GM19025 (cell line): ENCODE results near the gene HERC5.
"Not testable (repeated sequence)": the region's sequence is repeated elsewhere in the genome, so short reads cannot be mapped to it uniquely, and the experiment has no call there.

Experiments
- ATAC-seq: cut with Tn5 transposase; IDR thresholded peaks from one replicate; pipeline ENCODE4 v1.9.1; 2021; ENCODE audit warnings: mild to moderate bottlenecking, low read depth, moderate library complexity; ENCODE audit not compliant: unreplicated experiment

HERC5 gene

GRCh38 chr4:88447371-88448095 lies 9.4 kb upstream of the HERC5 start:
- ATAC-seq: no peak

- not testable (repeated sequence) for ATAC-seq
Observed at GRCh38 chr4:88448211-88448765, 8.6 kb upstream of the HERC5 start.

GRCh38 chr4:88448889-88449288 lies 8.0 kb upstream of the HERC5 start:
- no peak for ATAC-seq

DNA sequence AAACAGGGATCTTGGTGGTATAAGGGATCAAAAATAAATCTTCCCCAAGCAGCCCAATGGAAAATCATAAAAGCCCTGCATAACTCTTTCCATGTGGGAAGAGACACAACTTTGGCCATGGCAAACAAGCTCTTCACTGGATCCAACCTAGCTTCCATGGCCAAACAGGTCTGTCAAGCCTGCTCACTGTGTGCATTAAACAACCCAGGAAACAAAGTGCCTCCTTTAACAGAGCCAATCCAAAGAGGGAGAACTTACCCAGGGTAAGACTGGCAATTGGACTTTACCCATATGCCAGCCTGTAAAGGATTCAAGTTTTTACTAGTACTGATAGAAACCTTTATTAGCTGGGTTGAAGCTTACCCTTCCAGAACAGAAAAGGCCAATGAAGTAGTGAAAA lies 7.6 kb upstream of the HERC5 start:
- ATAC-seq: no peak

DNA sequence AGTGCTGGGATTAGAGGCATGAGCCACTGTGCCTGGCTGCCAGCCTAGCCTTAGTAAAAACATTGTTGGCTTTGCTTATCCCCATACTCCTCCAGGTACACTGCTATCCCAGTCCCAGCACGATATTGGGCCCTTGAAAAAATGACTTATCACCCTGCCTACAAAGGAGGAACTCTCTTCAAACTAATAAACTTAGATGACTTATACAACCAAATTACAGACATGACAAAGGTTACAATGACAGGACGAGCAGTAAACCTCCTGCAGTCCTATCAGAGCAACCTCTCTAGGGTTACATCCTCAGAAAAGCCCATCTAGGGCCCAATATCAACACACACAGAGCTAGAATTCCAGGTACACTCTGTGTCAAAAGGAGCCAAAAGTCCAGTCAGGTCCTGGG lies 5.7 kb upstream of the HERC5 start:
- ATAC-seq: no peak

DNA sequence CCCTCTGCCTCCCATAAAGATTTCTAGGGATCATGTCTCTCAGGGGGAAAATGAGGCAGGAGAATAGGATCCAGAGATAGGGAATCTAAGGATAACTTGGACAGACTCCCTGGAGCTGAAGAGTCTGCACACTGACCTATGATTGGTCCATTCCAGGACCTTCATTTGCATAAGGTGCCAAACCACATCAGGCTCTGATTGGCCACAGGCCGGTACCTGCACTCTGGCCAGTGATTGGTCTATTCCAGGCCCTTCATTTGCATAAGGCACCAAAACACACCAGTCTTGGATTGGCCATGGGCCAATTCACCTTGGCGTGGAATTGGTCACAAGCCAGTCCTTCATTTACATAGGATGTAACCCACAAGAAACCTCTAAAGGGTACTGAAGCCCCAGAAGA lies 4.0 kb upstream of the HERC5 start:
- no peak for ATAC-seq

- peak; percentile 34 for ATAC-seq
Observed at GRCh38 chr4:88457307-88458103, 586 bp downstream of the HERC5 start.

- no peak for ATAC-seq
Observed at GRCh38 chr4:88458104-88458740, 1.3 kb downstream of the HERC5 start.

GRCh38 chr4:88465653-88466192 lies 8.8 kb downstream of the HERC5 start:
- no peak for ATAC-seq

DNA sequence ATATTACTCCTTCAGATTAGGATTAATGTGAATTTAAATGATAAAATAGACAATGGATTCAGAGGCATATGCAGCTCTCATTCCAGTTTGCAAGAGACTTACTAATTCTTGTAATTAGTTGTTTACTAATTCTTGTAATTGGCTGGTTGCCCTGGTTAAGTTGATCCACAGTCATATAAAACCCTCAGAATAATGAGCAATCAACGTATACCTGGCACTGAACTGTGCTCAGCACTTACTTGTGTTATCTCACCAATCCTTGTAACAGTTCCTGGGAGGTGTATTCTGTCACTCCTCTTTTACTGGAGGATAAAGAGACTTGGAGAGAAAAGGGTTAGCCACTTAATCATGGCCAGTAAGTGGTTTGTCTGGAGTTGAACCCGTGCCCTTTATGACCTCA lies 10.5 kb downstream of the HERC5 start:
- ATAC-seq: no peak

DNA sequence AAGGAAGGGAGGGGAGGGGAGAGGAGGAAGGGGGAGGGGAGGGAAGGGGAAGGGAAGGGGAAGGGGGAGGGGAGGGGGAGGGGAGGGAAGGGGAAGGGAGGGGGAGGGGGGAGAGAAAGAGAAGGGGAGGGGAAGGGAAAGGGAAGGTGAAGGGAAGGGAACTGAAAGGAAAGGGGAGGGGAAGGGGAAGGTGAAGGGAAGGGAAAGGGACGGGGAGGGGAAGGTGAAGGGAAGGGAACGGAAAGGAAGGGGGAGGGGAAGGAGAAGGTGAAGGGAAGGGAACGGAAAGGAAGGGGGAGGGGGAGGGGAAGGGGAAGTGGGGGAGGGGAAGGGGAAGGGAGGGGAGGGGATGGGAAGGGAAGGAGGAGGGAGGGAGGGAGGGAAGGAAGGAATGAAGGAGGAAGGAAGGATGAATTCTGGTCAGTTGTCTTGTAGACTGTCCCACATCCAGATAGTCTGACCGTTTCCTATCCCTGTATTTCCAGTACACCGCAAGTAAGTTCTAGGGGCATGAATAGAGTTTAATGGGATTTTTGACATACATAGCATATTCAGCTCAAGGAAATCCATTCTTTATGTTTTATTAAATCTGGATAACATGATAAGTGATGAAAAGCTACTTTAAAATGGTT lies 20.4 kb downstream of the HERC5 start:
- ATAC-seq: no peak

DNA sequence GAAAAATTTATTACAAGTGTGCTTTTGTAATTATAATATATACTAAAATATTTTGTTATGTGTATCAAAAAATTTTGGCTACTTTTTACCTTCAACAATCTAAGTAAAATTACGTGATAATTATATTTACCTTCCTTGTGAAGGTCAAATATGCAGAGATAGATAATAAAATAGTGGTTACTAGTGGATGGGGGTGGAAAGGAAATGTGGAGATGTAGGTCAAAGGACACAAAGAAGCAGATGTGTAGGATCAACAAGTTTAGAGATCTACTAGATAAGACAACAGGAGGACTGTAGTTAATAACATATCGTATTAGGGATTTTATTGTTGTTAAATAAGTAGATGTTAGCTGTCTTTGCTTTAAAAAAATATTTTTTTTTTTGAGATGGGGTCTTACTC lies 21.3 kb downstream of the HERC5 start:
- ATAC-seq: no peak

DNA sequence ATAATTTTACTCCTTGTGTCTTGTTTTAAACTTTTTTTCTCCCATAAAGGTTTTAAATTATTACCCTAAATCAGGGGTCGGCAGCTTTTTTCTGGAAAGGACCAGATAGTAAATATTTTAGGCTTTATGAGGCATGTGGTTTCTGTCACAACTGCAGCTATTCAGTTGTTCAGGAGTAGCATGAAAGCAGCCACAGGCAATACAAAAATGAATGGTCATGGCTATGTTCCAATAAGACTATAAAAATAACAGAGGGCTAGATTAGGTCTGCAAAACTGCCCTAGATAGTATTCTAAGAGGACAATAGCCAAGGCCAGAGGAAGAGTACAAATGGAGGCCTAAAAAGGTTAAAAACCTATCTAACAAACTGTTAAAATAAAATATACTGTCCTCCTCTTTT lies 24.6 kb downstream of the HERC5 start:
- ATAC-seq: no peak

- ATAC-seq: no peak
Observed at GRCh38 chr4:88489100-88489761, 32.3 kb downstream of the HERC5 start.

DNA sequence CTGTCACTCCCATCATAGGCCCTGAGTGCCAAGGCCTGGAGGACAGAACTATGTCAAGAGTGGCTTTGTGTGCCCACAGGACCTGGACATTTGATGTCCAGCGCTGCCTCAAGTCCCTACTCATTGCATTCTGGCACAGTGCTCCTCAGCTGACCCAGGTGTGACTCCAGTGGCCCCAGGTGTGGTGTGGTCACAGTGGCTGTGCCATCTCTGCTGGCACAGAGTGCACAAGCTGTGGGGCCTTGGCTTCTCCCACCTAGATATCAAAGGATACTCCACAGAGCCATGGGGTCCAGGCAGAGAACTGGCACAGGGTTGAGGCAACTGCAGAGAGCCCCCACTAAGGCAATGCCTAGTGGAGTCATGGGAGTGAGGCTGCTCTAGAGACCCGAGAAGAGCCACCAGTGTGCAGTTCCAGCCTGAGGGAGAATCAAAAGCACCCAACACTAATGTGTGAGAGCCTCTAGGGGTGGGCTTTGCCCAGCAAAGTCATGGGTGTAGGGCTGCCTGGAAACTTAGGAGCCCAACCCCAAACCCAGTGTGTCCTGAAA lies 41.0 kb downstream of the HERC5 start:
- ATAC-seq: no peak

DNA sequence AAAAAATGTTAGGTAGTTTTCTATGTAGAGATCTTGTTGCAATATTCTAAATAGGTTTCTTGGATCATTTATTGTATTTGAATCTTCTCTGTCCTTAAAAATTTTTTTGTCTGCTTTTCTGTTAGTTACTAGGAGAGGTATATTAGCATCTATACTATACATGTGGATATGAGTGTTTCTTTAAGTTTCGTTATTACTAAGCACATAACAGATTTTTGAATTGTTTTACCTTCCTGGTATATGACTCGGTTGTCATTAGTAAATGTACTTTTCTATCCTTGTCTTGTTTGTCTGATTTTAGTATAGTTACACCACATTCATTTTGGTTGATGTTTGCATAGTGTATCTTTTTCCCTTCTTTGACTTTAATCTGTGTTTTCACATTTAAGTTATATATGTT lies 46.4 kb downstream of the HERC5 start:
- no peak for ATAC-seq

GRCh38 chr4:88511236-88511635 lies 54.3 kb downstream of the HERC5 start:
- ATAC-seq: no peak

DNA sequence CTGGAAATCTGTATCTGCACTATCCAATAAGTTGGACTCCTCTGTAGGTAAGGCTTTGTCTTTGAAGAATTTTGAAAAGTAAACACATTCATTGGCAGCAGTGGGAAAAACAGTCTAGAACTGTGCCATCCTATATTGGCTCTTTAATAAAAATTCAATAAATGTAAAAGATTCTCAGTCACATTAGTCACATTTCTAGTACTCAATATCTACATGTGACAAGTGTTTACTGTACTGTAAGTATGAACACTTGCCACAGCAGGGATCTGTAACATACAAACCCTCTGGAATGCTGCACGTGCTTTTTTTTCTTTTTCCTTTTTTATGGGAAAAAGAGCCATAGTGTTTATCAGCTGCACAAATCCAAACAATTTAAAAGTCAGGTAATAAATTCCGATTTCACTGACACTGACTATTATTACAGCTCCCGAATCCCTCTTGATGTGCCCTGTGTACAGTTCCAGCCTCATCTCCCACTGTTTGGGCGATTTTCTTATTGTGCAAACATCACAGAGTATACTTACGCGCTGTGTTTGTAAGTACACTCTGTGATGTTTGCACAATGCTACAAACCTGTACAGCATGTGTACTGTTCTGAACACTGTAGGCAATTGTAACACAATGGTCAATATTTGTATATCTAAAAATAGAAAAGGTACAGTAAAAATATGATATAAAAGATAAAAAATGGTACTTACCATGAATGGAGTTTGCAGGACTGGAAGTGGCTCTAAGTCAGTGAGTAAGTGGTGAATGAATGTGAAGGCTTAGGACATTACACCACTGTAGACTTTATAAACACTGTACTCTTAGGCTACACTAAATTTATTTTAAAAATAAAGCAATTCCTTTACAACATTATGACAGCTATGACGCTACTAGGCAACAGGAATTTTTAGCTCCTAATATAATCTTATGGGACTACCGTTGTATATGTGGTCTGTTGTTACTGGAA lies 57.9 kb downstream of the HERC5 start:
- ATAC-seq: no peak

- no peak for ATAC-seq
Observed at GRCh38 chr4:88516746-88517145, 59.8 kb downstream of the HERC5 start.
